AG04450 (cell line): Measurements from ENCODE around the gene PLXNA4. TPM values are rescaled to one million over a fixed set of nuclear protein-coding genes. Genes with fewer than 3 reads are reported as not detected.

Experiments used
- CTCF ChIA-PET: fragments of 300-600, 350-600 bp; formaldehyde crosslinking; extraction: SDS; loops from one replicate; lab custom pipeline; 2022; ENCODE audit warnings: antibody characterized with exemption, inconsistent platforms; lab: Charles Lee
- POLR2A ChIA-PET: fragments of 350-600 bp; formaldehyde crosslinking; extraction: SDS; loops from one replicate; lab custom pipeline; 2021; ENCODE audit warnings: antibody characterized with exemption, inconsistent platforms; lab: Yijun Ruan, JAX
- DNase-seq: peaks from one replicate; pipeline ENCODE4 v3.0.0-alpha.2; 2011; ENCODE audit warnings: low read depth, low spot score
- H3K27ac ChIP-seq: one replicate; pipeline ENCODE4 v1.5.1; 2012; ENCODE audit warnings: low read depth, low read length, control low read depth
- H3K27me3 ChIP-seq: one replicate; pipeline ENCODE4 v1.6.0; 2012; ENCODE audit warnings: low read length; ENCODE audit not compliant: control insufficient read depth, insufficient read depth
- H3K4me3 ChIP-seq: 2 replicates; pipeline ENCODE4 v1.5.1; 2011; ENCODE audit warnings: mild to moderate bottlenecking, low read depth, low read length, control low read depth
- H3K9me3 ChIP-seq: 2 replicates; pipeline ENCODE4 v1.5.1; 2012; ENCODE audit warnings: low read length; ENCODE audit not compliant: control insufficient read depth, insufficient read depth
- polyA plus RNA-seq: library from polyadenylated mRNA; depleted of rRNA; stranded (reverse); fragments of >200 nt; gene quantifications from 2 replicates; pipeline ENCODE4 v1.2.3, GENCODE V29; 2011
- TF ChIP-seq, protein P1 (sequence below): IDR thresholded peaks from 2 replicates; pipeline ENCODE4 v1.5.1; 2011; ENCODE audit warnings: low read depth, low read length, control low read depth, inconsistent platforms

The PLXNA4 gene
- polyA plus RNA-seq, 1 experiment, result 0.05 TPM

DNA sequence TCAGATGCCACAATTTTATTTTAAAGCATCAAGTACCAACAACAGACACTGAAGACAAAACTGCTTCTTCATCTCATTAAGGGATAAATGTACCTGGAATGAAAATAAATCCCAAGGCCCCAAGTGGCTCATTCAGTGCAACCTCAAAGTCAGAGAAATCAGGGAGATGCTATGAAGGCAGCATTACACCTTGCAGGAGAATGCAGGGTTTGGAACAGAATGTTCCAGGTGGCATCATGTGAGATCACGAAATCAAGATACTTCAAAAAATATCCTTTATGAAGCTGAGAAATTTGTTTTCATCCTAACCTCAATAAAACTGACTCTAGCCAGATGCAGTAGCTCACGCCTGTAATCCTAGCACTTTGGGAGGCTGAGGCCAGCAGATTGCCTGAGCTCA is 477.1 kb downstream of the PLXNA4 start:
- ChIA-PET POLR2A (no interaction called here), CTCF (no interaction called here)
- Histone ChIP-seq H3K27ac (no peak overlapping the region), H3K9me3 (no peaks in the 10 kb centered on the region; the same call in 1 of the 2 replicates), H3K27me3 (peaks cover 8% of the 10 kb centered on the region), H3K4me3 (no peak overlapping the region)
- DNase-seq, result no peak
- TF ChIP-seq, protein P1, sequence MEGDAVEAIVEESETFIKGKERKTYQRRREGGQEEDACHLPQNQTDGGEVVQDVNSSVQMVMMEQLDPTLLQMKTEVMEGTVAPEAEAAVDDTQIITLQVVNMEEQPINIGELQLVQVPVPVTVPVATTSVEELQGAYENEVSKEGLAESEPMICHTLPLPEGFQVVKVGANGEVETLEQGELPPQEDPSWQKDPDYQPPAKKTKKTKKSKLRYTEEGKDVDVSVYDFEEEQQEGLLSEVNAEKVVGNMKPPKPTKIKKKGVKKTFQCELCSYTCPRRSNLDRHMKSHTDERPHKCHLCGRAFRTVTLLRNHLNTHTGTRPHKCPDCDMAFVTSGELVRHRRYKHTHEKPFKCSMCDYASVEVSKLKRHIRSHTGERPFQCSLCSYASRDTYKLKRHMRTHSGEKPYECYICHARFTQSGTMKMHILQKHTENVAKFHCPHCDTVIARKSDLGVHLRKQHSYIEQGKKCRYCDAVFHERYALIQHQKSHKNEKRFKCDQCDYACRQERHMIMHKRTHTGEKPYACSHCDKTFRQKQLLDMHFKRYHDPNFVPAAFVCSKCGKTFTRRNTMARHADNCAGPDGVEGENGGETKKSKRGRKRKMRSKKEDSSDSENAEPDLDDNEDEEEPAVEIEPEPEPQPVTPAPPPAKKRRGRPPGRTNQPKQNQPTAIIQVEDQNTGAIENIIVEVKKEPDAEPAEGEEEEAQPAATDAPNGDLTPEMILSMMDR, result no peak

DNA sequence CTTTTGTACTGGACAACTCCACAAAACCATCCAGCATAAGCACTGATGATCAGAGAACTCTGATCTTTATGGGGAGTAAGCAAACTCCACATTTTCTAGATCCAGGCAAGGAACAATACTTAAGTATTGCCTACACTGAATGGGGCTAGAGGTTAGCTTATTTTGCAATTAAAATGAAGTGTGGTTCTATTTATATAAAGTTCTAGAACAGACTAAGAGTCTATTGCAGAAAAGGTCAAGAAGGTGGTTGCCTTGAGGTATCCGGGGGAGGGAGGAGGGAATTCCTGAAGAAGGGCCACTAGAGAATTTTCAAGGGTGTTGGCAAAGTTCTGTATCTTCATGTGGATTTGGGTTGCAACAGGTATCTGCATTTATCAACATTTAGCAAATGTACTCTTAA is 477.9 kb downstream of the PLXNA4 start:
- TF ChIP-seq, protein P1, result no peak
- POLR2A ChIA-PET, result no interaction called here
- Histone ChIP-seq H3K27ac (no peak overlapping the region), H3K27me3 (peaks cover 9% of the 10 kb centered on the region), H3K9me3 (no peaks in the 10 kb centered on the region; the same call in 1 of the 2 replicates), H3K4me3 (no peak overlapping the region)
- CTCF ChIA-PET, result no interaction called here
- DNase-seq, result no peak

DNA sequence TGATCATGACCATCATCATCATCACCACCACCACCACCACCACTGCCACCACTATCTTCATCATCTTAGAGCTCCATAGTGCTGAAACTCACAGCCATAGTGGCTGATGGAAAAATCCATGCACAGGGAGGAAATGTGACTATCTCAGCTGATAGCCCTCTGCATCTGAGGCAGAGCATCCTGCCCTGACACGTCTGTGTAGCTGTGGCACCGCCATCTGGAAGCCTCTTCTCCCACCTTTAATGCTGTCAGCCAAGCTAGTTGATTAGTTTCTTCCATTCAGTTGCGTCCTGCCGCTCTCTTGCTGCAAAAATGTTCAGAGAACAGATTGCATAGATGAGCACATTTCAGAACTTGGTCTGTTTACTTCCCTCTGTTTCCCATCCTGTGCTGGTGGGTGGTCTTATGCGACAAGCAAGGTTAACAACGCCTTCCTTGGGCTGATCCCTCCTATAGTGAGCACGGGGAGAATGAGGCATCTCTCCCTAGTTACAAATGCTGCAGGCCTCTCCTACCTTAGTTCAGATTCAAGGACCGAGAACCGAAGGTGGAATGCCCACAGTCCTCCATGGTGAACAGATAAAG is 478.6 kb downstream of the PLXNA4 start:
- Histone ChIP-seq H3K4me3 (no peak overlapping the region), H3K9me3 (no peaks in the 10 kb centered on the region; the same call in 1 of the 2 replicates), H3K27ac (no peak overlapping the region), H3K27me3 (peaks cover 10% of the 10 kb centered on the region)
- ChIA-PET CTCF (no interaction called here), POLR2A (no interaction called here)
- DNase-seq, result no peak
- TF ChIP-seq, protein P1, result no peak

DNA sequence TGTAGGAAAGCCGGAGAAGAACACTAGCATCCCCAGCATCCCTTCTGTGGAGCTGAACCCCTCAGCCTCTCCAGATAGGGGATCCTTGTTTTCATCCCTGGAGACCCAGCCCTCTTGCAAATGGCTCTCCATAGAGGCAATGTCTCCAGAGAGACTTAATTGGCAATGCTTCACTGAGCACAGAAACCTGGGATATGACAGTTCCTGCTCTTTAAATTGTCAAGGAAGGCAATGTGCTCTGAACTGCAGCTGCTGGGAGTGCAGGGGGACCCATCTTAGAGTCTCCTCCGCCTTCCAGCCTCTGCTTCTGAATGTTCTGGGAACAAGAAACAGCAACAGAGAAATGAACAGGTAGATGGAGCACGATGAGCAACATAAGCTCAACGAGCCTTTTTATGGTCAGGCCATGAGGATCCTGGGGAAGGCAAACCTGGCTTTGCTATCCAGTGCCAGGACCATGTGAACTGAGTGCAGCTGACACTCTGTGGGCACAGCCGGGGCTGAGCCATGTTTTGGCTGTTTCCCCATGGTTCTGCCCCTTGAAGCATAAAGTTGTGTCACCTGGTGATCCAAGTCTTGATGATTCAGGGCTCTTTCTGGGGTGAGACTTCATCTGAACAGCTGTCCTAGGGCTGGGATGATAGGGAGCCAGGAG is 481.0 kb downstream of the PLXNA4 start:
- no peak overlapping the region for H3K4me3 ChIP-seq
- CTCF ChIA-PET, result no interaction called here
- no peaks in the 10 kb centered on the region for H3K9me3 ChIP-seq
- H3K27me3 ChIP-seq, result peaks cover 7% of the 10 kb centered on the region
- POLR2A ChIA-PET, result no interaction called here
- TF ChIP-seq, protein P1, result no peak
- H3K27ac ChIP-seq, result no peak overlapping the region
- DNase-seq, result no peak

DNA sequence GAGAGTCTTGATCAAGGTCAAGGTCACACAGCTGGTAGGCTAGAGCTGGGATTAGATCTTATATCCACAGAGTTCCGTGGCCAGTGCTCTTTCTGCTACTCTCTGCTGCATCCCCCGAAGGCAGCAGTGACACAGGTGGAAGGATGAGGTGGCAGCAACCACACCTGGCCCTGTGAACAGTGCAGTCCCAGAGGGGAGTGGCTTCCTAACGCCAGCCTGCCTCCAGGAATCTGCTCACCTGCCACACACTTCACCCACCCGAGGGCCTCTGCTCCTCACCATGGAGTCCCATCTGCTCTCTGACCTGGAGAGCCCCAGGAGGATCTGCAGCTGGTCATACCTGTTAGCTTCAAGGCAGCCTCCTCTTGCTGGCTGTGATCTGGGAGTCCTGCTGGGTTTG is 484.2 kb downstream of the PLXNA4 start:
- Histone ChIP-seq H3K27me3 (peaks cover 11% of the 10 kb centered on the region), H3K9me3 (no peaks in the 10 kb centered on the region), H3K27ac (no peak overlapping the region), H3K4me3 (no peak overlapping the region)
- ChIA-PET POLR2A (no interaction called here), CTCF (no interaction called here)
- no peak for DNase-seq
- TF ChIP-seq, protein P1, result no peak
